Thymus (tissue), 11 donors: ENCODE data around the gene CRTAP. TPM values are rescaled to one million over a fixed set of nuclear protein-coding genes. Genes with fewer than 3 reads are reported as not detected.
"Not testable (repeated sequence)": the region's sequence is repeated elsewhere in the genome, so short reads cannot be mapped to it uniquely, and the experiment has no call there.

Experiments
- DNase-seq, 9 donors: peaks; one replicate each; pipeline ENCODE4 v3.0.0-alpha.2; 2013; ENCODE audit warnings: low spot score in 9 of 9, low read depth in 6 of 9, missing footprints in 1 of 9
- H3K27ac ChIP-seq, 2 donors: one replicate each; pipeline ENCODE4 v1.5.1; 2013; ENCODE audit warnings: control low read depth in 1 of 2, low read depth in 1 of 2, low read length in 1 of 2, mild to moderate bottlenecking in 1 of 2, moderate library complexity in 1 of 2
- H3K27me3 ChIP-seq, 2 donors: one replicate each; pipeline ENCODE4 v1.5.1; 2013; ENCODE audit warnings: low read length in 1 of 2; ENCODE audit not compliant: control insufficient read depth in 2 of 2, insufficient read depth in 1 of 2
- H3K36me3 ChIP-seq, 2 donors: one replicate each; pipeline ENCODE4 v1.5.1; 2013; ENCODE audit warnings: low read length in 1 of 2, mild to moderate bottlenecking in 1 of 2, moderate library complexity in 1 of 2; ENCODE audit not compliant: control insufficient read depth in 2 of 2, insufficient read depth in 2 of 2
- H3K4me1 ChIP-seq, 2 donors: one replicate each; pipeline ENCODE4 v1.5.1; 2013; ENCODE audit warnings: low read length in 2 of 2; ENCODE audit not compliant: control insufficient read depth in 2 of 2, insufficient read depth in 2 of 2
- H3K4me3 ChIP-seq, 2 donors: one replicate each; pipeline ENCODE4 v1.5.1; 2013; ENCODE audit warnings: low read length in 2 of 2, control low read depth in 1 of 2, mild to moderate bottlenecking in 1 of 2
- H3K9me3 ChIP-seq, 2 donors: one replicate each; pipeline ENCODE4 v1.5.1; 2013; ENCODE audit warnings: low read length in 1 of 2, mild to moderate bottlenecking in 1 of 2; ENCODE audit not compliant: control insufficient read depth in 2 of 2, insufficient read depth in 1 of 2
- WGBS: extraction: QIAGEN DNeasy Blood & Tissue Kit; methylation state at CpG from one replicate; pipeline ENCODE4 v1.1.7; 2013; 5-methylcytosine and 5-hydroxymethylcytosine counted together
- polyA plus RNA-seq: library from polyadenylated mRNA; stranded (reverse); fragments of 200-250 nt; gene quantifications from one replicate; pipeline ENCODE4 v1.2.3, GENCODE V29; 2013
- total RNA-seq: library from RNA; stranded (reverse); fragments of 120-200 nt; gene quantifications from one replicate; pipeline ENCODE4 v1.2.4, GENCODE V29; 2013
- donor health status: healthy.

Gene CRTAP
- total and polyA plus RNA-seq, 2 donors, result 21.6 to 38.6 TPM

- H3K4me3 ChIP-seq, result no peak overlapping the region
- DNase-seq, result peak in 7 of 9 donors; percentile 3 to 52 (median 21)
- no peaks in the 10 kb centered on the region for H3K4me1 ChIP-seq
- 56% methylated on average over 4 of the region's 4 CpGs for WGBS
- no peak overlapping the region for H3K27ac ChIP-seq
- H3K27me3 ChIP-seq, result no peaks in the 10 kb centered on the region
- H3K9me3 ChIP-seq, result no peaks in the 10 kb centered on the region
- no peaks in the 10 kb centered on the region for H3K36me3 ChIP-seq
Observed at GRCh38 chr3:33171580-33171979, 57.8 kb downstream of the CRTAP start.

GRCh38 chr3:33173103-33173502 is 59.3 kb downstream of the CRTAP start:
- Histone ChIP-seq H3K36me3 (no peaks in the 10 kb centered on the region), H3K4me1 (no peaks in the 10 kb centered on the region), H3K4me3 (no peak overlapping the region), H3K9me3 (no peaks in the 10 kb centered on the region), H3K27me3 (no peaks in the 10 kb centered on the region), H3K27ac (no peak overlapping the region)
- DNase-seq, result no peak
- 40% methylated on average over 2 of the region's 2 CpGs for WGBS

- Histone ChIP-seq H3K27ac (no peak overlapping the region), H3K9me3 (no peaks in the 10 kb centered on the region), H3K4me1 (no peaks in the 10 kb centered on the region), H3K36me3 (no peaks in the 10 kb centered on the region), H3K27me3 (no peaks in the 10 kb centered on the region), H3K4me3 (no peak overlapping the region)
- 93% methylated on average over 4 of the region's 4 CpGs for WGBS
- no peak for DNase-seq
Observed at GRCh38 chr3:33173672-33174071, 59.9 kb downstream of the CRTAP start.

- no peaks in the 10 kb centered on the region for H3K9me3 ChIP-seq
- 82% methylated on average over 4 of the region's 4 CpGs for WGBS
Observed at GRCh38 chr3:33174095-33174494, 60.3 kb downstream of the CRTAP start.

GRCh38 chr3:33174711-33175414 is 61.0 kb downstream of the CRTAP start:
- Histone ChIP-seq H3K9me3 (no peaks in the 10 kb centered on the region), H3K4me3 (no peak overlapping the region), H3K36me3 (no peaks in the 10 kb centered on the region), H3K4me1 (no peaks in the 10 kb centered on the region), H3K27ac (no peak overlapping the region), H3K27me3 (no peaks in the 10 kb centered on the region)
- no peak for DNase-seq
- WGBS, result 97% methylated on average over 19 of the region's 19 CpGs

More at GRCh38 chr3:33174095-33174494, 60.3 kb downstream of the CRTAP start:
- Histone ChIP-seq H3K4me1 (no peaks in the 10 kb centered on the region), H3K27me3 (no peaks in the 10 kb centered on the region), H3K36me3 (no peaks in the 10 kb centered on the region), H3K4me3 (no peak overlapping the region), H3K27ac (no peak overlapping the region)
- DNase-seq, result no peak

GRCh38 chr3:33179132-33179531 is 65.3 kb downstream of the CRTAP start:
- no peak overlapping the region for H3K27ac ChIP-seq
- 96% methylated on average over 1 of the region's 1 CpG for WGBS

GRCh38 chr3:33181229-33181628 is 67.4 kb downstream of the CRTAP start:
- H3K36me3 ChIP-seq, result no peaks in the 10 kb centered on the region
- H3K4me3 ChIP-seq, result no peak overlapping the region
- H3K9me3 ChIP-seq, result no peaks in the 10 kb centered on the region
- H3K4me1 ChIP-seq, result no peaks in the 10 kb centered on the region
- no peak for DNase-seq
- WGBS, result 95% methylated on average over 5 of the region's 5 CpGs
- H3K27me3 ChIP-seq, result no peaks in the 10 kb centered on the region
- H3K27ac ChIP-seq, result no peak overlapping the region

More at GRCh38 chr3:33179132-33179531, 65.3 kb downstream of the CRTAP start:
- no peaks in the 10 kb centered on the region for H3K9me3 ChIP-seq
- no peaks in the 10 kb centered on the region for H3K4me1 ChIP-seq
- no peak overlapping the region for H3K4me3 ChIP-seq
- no peaks in the 10 kb centered on the region for H3K36me3 ChIP-seq
- H3K27me3 ChIP-seq, result no peaks in the 10 kb centered on the region
- DNase-seq, result no peak

GRCh38 chr3:33181641-33182040 is 67.8 kb downstream of the CRTAP start:
- H3K4me3 ChIP-seq, H3K4me1 ChIP-seq: not testable (repeated sequence)

GRCh38 chr3:33184863-33185262 is 71.0 kb downstream of the CRTAP start:
- no peak for DNase-seq
- no peak overlapping the region for H3K27ac ChIP-seq
- no peak overlapping the region for H3K4me3 ChIP-seq
- WGBS, result 91% methylated on average over 2 of the region's 2 CpGs
- no peaks in the 10 kb centered on the region for H3K9me3 ChIP-seq
- no peaks in the 10 kb centered on the region for H3K4me1 ChIP-seq
- no peaks in the 10 kb centered on the region for H3K36me3 ChIP-seq
- no peaks in the 10 kb centered on the region for H3K27me3 ChIP-seq

More at GRCh38 chr3:33181641-33182040, 67.8 kb downstream of the CRTAP start:
- 95% methylated on average over 1 of the region's 1 CpG for WGBS
- DNase-seq, H3K27me3 ChIP-seq, H3K27ac ChIP-seq, H3K9me3 ChIP-seq, H3K36me3 ChIP-seq: not testable (repeated sequence)
